HG03045 (cell line): Measurements from ENCODE around the gene AIRE.
"Not testable (repeated sequence)": the region's sequence is repeated elsewhere in the genome, so short reads cannot be mapped to it uniquely, and the experiment has no call there.

ENCODE experiments used
- ATAC-seq: cut with Tn5 transposase; IDR thresholded peaks from one replicate; pipeline ENCODE4 v1.9.1; 2021; ENCODE audit warnings: mild to moderate bottlenecking, moderate library complexity; ENCODE audit not compliant: unreplicated experiment

AIRE gene

DNA sequence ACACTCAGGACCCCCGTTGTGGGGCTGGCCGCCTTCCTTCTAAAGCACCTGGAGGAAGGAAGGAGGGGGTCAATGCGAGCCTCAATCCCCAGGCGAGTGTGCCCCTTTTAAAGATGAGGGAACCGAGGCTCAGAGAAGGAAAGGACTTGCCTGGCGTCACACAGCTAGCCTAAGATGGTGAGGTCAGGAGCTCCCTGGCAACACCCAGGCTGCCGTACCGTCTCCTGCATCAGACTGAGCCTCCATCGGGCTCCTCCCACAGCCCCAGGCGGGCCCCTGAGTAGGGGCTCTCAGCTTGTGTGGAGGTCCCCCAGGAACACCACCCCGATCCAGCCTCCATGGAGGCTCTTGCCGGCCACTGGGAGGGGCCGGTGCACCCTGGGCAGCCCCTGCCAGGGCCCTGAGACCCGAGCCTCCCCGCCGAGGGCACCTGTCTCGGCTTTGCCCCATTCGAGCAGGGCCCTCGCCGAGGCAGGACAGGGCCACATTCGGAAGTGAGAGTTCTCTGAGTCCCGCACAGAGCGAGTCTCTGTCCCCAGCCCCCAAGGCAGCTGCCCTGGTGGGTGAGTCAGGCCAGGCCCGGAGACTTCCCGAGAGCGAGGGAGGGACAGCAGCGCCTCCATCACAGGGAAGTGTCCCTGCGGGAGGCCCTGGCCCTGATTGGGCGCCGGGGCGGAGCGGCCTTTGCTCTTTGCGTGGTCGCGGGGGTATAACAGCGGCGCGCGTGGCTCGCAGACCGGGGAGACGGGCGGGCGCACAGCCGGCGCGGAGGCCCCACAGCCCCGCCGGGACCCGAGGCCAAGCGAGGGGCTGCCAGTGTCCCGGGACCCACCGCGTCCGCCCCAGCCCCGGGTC lies at the start of gene AIRE:
Gene AIRE (plus strand): TSS at position 739 of the 855 bp plus-strand sequence. CDS start 131 bp downstream, outside the sequence.
- ATAC-seq, result no peak

DNA sequence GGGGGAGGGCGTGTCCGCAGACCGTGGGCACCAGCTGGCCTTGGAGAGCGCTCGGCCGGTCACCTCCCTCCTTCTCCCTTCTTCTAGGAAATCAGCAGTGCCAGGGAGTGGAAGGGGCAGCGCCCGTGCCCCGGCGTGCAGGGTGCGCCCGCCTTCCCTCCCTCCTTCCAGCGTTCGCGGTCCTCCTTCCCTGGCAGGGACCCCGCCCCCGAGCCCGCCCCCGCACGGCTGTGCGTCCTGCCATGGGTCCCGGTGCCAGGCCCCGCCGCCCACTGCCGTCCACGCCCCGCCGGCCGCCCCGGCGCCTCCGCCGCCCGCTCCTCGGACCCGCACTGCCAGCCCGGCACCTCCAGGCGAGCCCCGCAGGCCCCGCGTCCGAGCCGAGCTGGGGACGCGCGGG lies 45.3 kb upstream of the AIRE start:
- peak; percentile 14 for ATAC-seq

DNA sequence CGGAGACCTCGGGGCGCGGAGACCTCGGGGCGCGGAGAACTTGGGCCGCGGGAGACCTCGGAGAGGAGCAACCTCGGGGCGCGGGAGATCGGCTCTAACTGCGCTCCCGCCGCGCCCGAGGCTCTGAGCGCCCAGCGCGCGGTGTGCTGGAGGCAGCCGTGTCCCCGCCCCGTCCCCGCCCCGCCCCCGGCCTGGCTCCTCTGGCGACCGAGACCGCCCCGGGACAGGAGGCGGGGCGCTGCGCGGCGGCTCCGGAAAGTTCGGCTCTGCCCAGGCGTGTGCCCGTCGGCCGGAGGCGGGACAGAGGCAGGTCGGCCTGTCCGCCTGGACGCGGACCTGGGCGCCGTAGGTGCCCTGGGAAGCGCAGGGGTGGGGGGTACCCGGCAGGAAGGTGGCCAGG lies 44.8 kb upstream of the AIRE start, which contains the start of gene ICOSLG:
Gene ICOSLG (minus strand): TSS at position 102 of the 400 bp plus-strand sequence. CDS start 126 bp downstream, outside the sequence.
- peak; percentile 54 for ATAC-seq

DNA sequence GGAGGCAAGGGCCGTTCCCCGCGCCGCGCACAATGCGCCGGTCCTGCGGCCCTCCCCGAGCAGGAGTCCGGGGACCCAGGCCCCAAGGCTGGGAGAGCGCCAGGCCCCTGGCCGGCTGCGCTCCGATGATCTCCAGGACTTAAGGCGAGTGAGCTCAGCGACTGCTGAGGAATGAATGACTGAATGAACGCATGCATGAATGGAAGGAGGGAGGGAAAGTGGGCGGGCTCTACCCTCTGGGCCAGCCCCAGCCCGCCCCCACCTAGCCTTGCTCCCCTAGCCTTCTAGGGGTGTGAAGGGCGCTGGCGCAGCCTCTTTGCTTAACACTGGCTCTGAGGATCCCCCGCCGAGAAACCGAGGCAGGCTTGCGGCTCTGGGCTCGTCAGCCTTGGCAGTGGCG lies 44.4 kb upstream of the AIRE start:
- peak; percentile 39 for ATAC-seq

DNA sequence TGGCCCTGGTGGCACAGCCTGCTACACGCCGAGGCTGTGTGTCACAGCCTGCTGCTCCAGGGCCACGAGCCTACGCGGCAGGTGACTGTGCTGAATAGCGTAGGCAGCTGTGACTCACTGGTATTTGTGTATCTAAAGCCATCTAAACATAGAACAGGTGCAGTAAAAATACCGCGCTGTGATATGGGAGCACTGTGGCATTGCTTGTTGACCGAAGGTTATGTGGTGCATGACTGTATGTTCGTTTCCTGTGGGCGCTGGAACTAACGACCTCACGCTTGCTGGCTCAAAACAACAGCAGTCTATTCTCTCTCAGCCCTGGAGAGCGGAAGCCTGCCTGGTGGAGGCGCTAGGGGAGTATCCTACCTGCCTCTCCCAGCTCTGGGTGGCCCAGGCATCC lies 41.7 kb upstream of the AIRE start:
- peak; percentile 35 for ATAC-seq

DNA sequence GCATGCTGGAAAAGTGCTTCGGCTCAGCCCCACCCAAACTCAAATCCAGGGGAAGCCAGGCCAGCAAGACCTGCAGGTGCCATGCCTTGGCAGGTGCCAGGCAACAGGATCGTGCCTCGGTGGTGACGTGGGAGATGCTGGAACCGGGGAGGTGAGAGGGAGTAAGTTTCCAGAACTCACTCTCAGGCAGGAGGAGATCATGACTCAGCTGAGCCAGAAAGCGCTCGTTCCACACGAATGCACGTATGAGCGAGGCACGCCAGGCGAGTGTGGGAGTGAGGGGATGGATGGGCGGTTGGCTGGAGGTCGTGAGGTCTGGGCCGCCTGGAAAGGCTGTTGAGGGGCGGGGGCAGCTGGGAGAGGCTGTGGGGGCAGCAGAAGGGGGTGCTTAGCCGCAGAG lies 37.8 kb upstream of the AIRE start:
- not testable (repeated sequence) for ATAC-seq

DNA sequence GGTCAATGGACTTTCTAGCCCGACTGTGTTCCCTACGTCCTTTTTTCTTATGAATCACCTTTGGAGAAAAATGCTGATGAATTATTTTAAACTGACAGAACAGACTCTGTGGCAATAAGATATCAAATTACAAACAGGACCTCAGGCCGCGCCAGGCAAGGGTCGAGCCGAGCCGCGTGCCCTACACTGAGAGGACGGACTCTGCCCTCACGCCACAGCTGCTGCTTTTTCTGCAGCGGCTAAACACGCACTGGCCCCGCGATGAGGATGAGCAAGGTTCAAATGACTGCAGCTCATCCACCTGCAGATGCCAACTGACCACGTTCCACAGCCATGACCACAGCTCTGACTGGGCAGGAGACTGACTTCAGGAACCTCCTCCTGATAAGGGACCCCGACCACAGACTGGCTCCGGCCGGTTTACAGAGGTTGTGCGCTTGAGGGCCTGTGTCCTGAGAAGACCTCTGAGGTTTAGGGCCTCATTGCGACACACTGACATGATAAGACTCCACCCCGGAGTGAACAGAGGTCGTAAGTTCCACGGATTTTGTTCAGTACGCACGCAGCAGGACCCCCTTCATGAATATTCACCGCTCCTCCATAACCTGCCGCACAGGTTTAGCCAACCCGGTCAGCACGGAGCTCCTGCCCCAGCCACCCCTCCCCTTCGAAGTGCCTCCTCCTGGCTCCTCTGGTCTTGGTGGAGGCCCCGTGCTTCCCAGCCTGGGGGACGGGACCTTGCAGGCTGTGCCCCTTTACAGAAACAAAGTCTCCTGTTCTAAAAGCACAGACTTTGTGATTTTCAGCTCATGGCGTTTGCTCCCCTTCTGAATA lies 36.3 kb upstream of the AIRE start:
- ATAC-seq, result not testable (repeated sequence)

DNA sequence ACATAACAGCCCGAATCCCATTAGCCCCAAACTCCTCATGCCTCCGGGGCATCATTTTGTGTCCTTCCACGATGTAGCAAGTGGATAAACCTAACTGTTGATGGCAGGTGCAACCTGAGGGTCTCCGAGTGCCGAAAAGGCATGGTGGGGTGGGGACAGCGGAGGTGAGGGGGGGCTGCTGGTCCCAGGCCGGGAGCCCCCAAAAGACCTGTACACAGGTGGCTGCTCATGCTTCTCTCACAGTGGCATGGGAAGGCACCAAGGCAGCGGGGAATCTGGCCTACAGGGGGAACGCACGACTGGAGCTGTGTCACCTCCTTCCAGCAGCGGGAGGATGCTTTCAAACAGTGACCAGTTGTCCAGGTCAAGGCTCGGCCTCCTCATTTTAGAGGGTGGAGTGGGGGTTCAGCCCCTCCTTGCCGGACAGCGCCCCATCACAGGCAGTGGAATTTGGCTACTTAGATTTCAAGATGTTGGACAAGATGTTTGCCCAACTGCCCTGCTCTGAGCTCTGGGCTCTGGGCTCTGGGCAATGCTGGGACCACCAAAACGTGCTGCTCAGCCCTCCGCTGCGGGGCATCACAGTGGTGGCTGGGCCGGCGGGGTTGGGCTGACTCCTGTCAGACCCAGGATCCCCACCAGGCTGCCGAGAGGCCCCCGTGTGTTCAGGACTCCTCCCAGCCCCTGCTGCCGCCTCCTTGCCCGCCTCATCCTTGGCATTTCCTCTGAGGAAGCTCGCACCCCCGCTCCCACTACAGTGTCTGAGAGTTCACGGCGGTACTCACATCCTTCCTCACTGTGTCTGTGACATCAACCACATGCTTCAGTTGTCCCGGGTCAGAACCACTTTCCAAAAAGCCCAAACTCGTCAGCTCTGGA lies 31.6 kb upstream of the AIRE start:
- no peak for ATAC-seq

DNA sequence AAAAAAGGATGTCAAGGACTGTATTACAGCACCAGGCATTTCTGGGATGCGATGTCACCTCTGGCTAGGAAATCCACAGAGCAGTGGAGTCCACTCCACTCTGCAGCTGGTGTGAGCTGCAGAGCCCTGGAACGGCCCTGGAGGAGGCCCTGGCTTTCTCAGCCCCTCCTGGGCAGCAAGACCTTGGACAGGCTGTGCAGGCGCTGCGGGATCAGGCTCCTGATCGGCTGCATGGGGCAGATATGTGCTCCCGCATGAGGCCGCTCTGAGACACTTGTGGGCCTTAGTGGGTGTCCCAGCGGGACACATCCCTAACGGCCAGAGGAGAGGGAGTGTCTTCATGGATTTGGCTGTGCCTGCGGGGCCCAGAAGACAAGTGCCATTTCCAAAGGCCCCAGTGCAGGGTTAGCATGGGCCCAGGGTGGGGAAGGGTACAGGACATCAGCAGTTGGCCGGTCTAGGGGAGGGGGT lies 30.1 kb upstream of the AIRE start:
- ATAC-seq, result no peak

DNA sequence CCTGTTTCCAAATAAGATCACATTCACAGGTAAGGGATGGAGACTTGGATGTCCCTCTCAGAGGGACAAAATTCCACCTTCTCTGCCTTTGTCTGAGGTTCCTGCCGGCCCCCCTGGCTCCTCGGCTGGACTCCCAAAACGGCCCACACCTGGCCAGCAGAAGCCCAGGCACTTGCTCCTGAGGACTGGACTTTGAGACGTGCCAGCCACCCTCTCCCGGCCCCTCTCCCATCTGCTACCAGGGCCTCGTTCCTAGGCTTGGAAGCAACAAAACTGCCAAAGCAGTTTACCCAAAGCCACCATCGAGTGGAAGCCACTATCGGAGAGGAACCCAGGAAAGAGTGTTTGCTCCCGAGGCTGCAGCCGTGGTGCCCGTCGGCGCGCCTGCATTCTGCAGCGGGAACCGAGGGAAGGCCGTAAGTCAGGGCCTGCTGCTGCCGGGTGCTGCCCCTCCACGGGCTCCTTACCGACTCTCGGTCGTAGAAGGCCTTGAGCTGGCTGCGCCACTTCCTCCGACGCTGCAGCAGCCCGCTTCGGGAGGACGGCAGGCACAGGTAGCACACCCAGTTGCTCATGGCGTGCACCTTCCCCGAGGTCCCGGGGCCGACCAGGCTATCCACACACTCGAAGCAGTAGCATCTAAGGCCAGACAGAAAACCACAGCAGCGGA lies 27.5 kb upstream of the AIRE start:
- no peak for ATAC-seq

DNA sequence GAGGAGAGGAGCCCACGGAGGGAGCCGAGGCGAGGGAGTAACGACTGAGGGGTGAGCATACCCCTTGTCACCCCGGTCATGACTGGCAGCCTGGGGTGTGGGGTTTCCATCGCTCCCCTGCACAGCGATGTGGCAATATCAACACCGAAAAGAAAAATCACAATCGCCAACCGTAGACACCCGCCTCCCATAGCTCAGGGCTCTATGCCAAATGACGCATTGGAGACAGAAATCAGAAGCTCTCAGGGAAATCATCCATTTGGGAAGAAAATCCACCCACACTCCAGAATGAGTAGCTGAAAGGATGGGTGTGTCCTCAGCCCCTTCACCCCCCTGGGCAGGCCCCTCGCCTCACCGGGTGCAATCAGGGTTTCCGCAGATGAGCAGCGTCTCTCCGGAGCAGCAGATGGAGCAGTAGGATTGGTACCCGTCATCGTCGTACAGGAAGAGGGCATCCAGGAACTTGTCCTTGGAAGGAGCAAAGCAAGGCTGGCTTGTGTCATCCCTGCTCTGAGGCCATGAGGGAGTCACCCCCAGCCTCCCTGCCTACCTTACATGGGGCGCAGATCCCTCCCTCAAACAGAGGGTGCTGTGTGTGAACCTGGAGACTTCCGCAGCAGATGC lies 26.5 kb upstream of the AIRE start:
- ATAC-seq, result no peak

DNA sequence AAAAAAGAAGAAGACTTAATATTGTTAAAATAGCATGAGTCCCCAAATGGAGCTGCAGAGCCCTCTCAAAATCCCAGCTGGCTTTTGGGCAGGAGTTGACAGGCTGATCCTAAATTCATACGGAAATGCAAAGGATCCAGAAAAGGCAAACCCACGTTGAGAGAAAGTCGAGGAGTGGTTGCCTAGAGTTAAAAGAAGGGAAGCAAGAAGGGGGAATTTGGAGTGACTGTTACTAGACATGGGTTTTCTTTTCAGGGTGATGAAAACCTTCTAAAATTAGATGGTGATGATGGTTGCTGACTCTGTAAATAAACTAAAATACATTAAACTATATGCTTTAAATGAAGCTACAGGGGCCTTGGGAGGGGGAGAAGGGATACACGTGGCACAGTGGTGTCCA lies 25.6 kb upstream of the AIRE start:
- ATAC-seq, result no peak

DNA sequence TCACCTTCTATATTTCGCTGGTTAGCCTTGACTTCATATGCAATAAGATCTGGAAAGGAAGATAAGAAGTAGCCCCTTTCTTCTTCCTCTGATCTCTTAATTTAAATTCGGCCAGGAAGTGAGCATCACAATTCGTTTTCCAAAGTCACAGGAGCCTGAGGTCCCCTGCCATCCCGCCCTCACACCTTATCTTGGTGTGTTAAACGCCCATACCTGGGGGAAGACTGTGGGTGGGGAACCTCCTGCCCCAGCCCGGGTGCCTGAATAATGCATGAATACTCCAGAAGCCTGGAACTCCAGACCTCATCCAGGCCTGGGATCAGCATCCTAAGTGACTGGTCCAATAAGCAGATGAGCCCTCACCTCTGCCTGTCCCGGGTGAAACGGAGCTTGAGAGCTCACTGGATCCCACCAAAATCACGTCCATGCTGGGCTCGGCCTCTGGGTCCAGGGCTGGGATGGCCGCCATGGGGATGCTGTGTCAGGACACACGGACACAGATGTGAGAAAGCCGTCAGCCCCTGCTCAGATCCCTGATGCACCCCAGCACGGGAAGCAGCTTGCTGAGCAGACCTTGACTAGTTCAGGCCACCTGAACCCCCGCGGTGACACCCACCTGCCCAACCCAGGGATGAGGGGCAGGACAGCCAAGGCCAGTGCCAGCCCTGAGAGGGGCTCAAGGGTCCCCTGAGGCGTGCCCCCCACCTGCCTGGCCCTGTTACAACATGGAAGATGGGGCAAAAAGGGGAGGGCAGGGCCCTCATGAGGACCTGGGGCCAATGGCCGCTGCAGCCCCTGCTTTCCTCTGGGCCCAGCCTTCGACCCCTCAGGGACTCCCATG lies 24.7 kb upstream of the AIRE start:
- ATAC-seq, result no peak

DNA sequence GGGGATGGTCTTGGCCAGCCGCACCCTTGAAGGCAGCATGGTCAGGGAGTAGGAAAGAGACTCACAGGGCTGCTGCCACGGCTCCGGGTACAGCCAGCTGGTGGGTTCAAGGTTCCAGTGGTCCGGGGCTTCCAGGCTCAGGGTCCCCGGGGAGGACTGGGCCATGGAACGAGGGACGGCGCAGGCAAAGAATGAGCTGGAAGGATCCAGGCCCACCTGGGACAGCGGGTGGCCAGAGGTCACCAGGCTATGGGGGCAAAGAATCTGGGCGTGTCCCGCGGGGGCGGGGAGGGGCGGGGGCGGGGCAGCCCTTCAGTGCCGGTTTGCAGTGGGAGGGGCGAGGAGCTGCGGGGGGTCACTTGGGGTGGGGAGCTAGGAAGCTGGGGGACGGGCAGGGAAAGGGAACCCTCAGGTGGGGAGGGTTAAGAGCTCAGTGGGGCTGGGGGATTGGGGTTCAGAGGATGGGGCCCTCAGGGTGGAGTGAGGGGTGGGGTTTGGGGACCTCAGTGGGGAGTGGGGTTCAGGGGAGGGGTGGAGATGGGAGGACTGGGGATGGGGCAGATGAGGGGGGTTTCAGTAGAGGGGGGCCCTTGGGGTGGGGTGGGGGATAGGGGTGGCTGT lies 23.9 kb upstream of the AIRE start, which contains the start of gene DNMT3L:
Gene DNMT3L (minus strand): TSS at position 223 of the 621 bp plus-strand sequence. CDS start 638 bp downstream, outside the sequence.
- no peak for ATAC-seq

DNA sequence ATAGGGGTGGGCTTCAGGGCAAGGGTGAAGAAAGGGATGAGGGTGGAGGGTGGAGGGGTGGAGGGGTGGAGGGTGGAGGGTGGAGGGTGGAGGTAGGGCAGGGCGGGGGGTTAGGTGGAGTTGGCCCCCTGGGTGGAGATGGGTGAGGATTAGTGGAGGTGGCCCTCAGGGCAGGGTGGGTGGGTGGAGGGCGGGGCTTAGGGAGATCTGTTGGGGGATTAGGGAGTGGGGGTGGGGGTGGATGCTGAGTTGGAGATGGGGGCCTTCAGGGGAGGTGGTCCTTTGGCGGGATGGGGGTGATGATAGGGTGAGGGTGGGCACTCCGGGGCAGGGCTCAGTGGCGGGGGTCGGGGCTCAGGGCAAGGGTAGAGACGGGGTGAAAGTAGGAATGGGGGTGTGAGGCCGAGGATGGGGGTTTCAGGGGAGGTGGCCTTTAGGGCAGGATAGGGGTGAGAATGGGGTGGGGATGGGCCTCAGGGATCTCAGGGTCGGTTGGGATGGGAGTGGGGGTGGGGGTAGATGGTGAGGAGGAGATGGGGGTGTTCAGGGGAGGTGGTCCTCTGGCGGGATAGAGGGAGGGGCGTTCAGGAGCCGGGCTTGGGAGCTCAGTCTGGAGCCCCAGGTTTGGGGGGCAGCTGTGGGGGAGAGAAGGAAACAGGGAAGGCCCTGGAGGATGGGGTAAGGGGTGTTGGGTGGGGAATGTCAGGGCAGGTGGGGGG lies 23.2 kb upstream of the AIRE start:
- ATAC-seq, result no peak

DNA sequence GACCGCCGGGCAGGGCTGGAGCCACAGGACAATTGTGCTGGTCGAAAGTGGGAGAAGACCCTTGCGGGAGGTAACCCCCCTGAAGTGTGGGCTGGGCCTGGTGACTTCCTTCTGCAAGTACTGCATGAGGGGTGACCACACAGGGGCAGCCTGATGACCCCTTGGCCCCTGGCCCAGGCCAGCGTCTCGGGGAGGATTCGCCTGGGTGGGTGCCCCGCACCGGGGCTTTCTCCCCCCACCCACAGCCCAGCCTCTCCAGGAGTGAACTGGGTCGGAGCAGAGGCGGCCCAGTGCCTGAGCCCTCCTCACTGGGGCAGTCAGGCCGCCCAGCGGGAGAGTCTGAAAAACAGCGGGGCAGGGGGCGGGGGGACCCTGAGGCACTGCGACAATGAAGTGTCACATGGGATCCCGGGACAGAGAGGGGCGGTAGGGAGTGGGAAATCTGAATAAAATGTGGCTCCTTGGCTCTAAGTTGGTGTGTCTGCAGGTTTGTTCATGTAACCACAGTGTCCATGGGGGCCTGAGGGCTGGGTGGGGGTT lies 22.4 kb upstream of the AIRE start:
- ATAC-seq, result no peak

DNA sequence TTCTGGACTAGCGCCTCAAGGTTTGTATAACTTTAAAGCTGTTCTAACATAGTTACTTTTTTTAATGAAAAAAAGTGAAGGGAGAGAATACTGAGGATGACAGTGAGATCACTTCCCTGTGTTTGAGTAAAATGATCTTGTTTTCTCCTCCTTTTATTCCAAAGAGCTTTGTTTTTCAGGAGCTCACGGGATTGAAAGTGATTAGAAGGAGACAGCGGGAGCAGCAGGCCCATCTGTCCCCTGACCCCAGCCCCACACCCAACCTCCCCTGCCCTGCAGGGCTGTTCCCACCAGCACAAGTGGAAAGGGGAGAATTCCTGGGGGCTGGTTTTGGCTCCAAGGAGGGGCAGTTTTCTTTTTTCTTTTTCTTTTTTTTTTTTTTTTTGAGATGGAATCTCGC lies 21.9 kb upstream of the AIRE start:
- ATAC-seq, result no peak
